ENCODE measurements around the gene PRR5.

The PRR5 gene

DNA sequence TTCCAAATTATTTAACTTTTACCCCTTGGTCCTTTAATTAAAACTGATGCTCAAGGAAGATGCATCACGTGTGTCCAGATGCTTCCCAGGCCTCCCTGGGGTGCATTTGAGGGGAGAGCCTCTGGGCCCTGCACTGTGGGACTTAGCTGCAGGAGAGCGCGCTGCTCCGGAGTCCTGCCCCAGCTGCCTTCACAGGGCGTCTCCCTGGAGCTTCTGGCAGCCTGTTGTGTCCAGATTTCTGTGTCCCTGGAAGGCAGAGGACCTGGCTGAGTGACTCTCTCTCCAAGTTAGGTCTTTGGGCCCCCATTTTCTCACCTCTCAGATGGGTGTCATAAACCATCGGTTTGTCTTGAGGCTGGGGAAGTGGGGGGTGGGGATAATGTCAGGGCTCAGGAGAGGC, 53.4 kb downstream of the PRR5 start:
- Mint-ChIP-seq H3K27me3 (peaks cover 16% of the 10 kb centered on the region), H3K36me3 (peaks cover 2% of the 10 kb centered on the region), H3K9me3 (ENCODE audit: low read depth) (no peaks in the 10 kb centered on the region), H3K4me3 (no peak overlapping the region), H3K27ac (no peak overlapping the region), H3K4me1 (ENCODE audit: low read depth) (peaks cover 6% of the 10 kb centered on the region)

DNA sequence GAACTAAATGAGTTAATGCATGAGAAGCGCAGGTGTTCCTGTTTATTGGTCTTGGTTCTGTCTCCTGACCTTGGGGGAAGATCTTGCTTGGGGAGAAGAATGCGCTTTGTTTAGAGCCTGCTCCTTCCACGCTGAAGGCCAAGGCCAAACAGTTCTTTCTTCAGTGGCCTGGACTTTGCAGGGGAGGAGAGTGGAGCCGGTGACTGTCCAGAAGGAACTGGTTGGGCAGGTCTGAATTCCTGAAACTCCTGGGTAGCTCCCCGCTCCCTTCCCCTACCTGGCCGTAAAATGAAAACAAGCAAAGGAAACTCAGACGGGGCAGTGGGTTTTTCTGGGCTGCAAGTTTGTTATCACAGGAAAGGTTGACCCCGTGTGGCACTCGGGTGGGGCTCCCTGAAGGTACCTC, 54.0 kb downstream of the PRR5 start:
- Mint-ChIP-seq H3K36me3 (peaks cover 2% of the 10 kb centered on the region), H3K4me1 (ENCODE audit: low read depth) (peaks cover 6% of the 10 kb centered on the region), H3K4me3 (no peak overlapping the region), H3K27ac (no peak overlapping the region), H3K9me3 (ENCODE audit: low read depth) (no peaks in the 10 kb centered on the region), H3K27me3 (peaks cover 15% of the 10 kb centered on the region)

DNA sequence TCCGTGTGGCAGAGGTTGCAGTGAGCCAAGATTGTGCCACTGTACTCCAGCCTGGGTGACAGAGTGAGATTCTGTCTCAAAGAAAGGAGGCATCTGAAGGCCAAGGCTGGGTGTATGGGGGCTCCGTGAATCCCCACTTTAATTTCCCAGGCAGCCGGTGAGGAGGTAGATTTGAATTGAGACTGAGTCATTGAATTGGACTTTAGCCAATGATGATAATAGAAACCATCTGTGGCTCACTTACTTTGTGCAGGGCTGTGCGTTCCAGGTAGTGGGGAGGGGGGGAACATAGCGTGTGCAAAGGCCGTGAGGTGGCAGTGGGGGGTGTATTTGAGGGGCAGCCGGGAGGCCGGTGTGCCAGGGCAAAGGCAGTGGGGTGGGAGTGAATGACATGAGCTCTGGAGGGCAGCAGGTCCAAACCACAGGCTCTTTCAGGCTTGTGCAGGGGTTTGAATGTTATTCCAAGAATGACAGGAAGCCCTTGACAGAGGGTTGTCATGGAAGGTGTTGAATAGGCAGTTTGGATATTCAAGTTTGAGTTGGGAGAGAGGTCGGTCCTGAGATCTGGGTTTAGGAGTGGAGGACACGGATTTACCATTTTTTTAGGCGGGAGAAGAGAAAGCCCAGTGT, 56.5 kb downstream of the PRR5 start:
- H3K27me3 Mint-ChIP-seq = peaks cover 15% of the 10 kb centered on the region

DNA sequence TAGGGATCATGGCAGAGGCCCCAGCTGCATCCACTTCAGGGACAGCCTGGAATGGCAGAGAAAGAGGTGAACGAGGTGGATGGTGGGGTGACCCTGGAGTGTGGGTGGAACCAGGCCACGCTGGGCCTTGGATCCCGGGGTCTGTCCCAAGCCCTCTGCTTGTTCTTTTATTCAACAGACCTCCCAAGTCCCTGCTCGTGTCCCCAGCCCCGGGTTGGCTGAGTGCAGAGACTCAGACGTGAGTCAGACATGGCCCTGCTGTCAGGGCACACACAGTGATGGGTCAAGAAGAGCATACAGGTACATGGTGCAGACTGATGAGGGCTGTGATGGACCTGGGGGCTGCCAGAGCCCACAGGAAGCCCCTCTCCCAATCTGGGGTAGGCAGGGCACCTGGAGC, 57.0 kb downstream of the PRR5 start:
- H3K4me3 Mint-ChIP-seq = no peak overlapping the region
- peaks cover 11% of the 10 kb centered on the region for H3K27me3 Mint-ChIP-seq
- no peak overlapping the region for H3K27ac Mint-ChIP-seq
- H3K9me3 Mint-ChIP-seq (ENCODE audit: low read depth) = peaks cover 3% of the 10 kb centered on the region
- H3K4me1 Mint-ChIP-seq (ENCODE audit: low read depth) = no peaks in the 10 kb centered on the region
- peaks cover 4% of the 10 kb centered on the region for H3K36me3 Mint-ChIP-seq

More for the DNA sequence above, 56.5 kb downstream of the PRR5 start:
- Mint-ChIP-seq H3K4me3 (no peak overlapping the region), H3K4me1 (ENCODE audit: low read depth) (no peaks in the 10 kb centered on the region), H3K36me3 (peaks cover 4% of the 10 kb centered on the region), H3K9me3 (ENCODE audit: low read depth) (peaks cover 3% of the 10 kb centered on the region), H3K27ac (no peak overlapping the region)

DNA sequence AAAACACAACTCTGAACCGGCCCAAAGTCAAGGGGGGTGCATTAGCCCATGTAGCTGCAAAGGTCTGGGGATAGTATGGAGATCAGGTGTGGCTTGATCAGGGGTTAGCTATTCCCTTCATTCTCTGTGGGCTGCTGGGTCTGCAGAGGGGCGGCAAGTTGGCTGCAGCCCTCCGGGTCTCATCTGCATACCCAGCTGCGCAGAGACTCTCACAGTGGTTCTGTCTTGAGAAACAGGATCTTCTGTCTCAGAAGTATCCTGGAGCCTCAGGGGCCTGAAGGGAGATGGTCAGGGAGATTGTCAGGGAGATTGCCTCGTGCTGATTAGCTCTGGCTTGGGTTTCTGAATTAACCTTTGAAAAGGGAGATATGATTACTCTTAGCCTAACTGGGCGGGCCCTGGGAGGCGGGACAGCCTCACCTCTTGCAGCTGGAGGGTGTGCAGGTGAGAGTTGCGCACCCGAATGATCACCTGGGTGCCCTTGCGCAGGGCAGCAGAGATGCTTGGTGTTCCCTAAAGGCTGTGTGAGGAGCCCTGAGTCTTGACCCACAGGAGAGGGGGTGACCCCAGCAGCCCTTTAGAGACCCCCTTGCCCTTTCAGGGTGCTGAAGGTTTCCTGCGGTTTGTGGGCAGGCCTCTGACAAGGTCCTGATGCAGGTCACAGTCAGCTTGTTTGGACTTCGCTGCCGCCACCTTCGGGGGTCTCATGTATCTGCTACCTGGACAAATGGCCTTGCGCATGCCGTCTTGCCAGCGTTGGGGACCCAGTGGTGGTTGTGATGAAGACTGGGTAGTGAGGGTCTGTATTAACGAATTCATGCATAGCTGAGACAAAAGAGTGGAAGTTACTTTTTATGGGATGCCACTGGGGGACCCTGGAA, 57.7 kb downstream of the PRR5 start:
- Mint-ChIP-seq H3K36me3 (peaks cover 4% of the 10 kb centered on the region), H3K9me3 (ENCODE audit: low read depth) (peaks cover 3% of the 10 kb centered on the region), H3K4me3 (no peak overlapping the region), H3K27ac (no peak overlapping the region), H3K4me1 (ENCODE audit: low read depth) (no peaks in the 10 kb centered on the region), H3K27me3 (peaks cover 6% of the 10 kb centered on the region)

DNA sequence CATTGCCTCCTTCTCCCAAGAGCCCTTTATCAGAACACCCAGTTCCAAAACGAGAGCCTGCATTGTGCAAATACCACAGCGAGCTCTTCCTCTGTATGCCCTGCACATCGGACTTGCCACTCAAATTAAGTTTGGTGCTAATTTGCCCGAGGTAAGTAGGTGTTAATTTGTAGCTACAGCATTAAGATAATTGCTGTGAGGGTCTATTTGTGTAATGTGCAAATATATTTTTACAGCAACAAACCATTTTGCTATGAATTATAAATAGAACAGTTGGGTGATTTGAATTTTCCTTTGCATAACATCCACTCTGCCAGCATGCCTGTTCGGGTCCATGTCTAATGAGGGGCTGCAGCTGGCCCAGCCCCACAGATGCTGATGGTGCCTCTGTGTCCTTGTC, 58.5 kb downstream of the PRR5 start:
- H3K4me1 Mint-ChIP-seq (ENCODE audit: low read depth) = no peaks in the 10 kb centered on the region
- no peak overlapping the region for H3K4me3 Mint-ChIP-seq
- peaks cover 4% of the 10 kb centered on the region for H3K36me3 Mint-ChIP-seq
- H3K27ac Mint-ChIP-seq = no peak overlapping the region
- H3K9me3 Mint-ChIP-seq (ENCODE audit: low read depth) = peaks cover 3% of the 10 kb centered on the region
- peaks cover 6% of the 10 kb centered on the region for H3K27me3 Mint-ChIP-seq

DNA sequence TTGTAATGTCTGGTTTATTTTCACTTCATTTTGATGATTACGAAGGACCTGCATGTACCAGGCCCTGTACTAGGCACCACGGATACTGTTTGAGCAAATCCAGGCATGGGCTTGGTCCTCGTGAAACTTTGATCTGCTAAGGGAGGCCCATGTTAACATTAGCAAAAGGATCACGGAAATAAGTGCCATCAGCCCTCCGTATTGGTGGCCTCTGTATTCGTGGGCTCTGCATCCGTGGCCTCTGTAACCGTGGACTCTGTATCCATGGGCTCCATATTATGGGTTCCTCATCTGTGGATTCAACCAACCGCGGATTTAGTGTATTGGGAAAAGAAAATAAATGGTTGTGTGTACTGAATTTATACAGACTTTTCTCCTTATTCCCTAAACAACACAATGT, 59.0 kb downstream of the PRR5 start:
- Mint-ChIP-seq H3K27ac (no peak overlapping the region), H3K4me3 (no peak overlapping the region), H3K27me3 (peaks cover 3% of the 10 kb centered on the region)

DNA sequence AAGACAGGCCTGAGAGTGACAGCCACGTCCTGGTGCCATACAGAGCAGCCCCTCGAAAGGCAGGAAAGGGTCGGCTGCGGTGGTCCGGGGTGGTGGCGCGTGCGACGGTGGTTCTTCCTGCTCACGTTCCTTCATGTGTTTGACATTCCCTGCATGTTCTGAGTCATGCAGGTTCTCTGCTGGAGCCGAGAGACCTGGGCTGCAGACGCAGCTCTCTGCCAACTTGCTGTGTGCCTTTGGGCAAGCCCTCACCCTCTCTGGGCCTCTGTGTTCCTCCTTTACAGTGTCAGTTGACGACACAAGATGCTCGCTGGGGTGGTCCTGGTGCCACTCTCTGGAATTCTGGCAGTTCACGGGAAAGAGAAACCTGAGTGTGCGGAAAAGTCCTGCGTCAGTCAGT, 62.4 kb downstream of the PRR5 start:
- H3K4me3 Mint-ChIP-seq = no peak overlapping the region
- H3K27me3 Mint-ChIP-seq = no peaks in the 10 kb centered on the region
- H3K27ac Mint-ChIP-seq = no peak overlapping the region
- no peaks in the 10 kb centered on the region for H3K4me1 Mint-ChIP-seq (ENCODE audit: low read depth)
- peaks cover 3% of the 10 kb centered on the region for H3K9me3 Mint-ChIP-seq (ENCODE audit: low read depth)
- H3K36me3 Mint-ChIP-seq = peaks cover 2% of the 10 kb centered on the region

More for the DNA sequence above, 59.0 kb downstream of the PRR5 start:
- Mint-ChIP-seq H3K36me3 (peaks cover 4% of the 10 kb centered on the region), H3K9me3 (ENCODE audit: low read depth) (peaks cover 3% of the 10 kb centered on the region), H3K4me1 (ENCODE audit: low read depth) (no peaks in the 10 kb centered on the region)

DNA sequence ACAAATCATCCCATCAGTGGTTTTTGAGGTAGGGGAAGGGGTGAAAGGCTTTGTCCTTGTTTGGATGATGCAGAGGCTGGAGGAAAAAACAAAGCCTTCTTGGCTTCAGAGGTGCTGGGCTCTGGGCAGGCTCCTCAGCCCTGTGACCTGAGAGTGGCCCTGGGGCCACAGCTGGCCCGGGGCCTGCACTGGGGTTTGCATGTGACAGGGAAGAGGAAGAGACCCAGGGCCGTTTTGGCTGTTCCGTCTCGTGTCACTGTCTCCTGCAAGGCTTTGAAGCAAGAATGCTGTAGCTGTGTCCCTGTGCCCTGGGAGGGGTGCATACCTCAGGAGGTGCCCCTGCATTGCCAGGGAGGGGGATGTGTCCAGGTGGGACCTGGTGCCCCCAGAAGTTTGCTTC, 63.0 kb downstream of the PRR5 start:
- peaks cover 3% of the 10 kb centered on the region for H3K9me3 Mint-ChIP-seq (ENCODE audit: low read depth)
- no peak overlapping the region for H3K27ac Mint-ChIP-seq
- H3K27me3 Mint-ChIP-seq = no peaks in the 10 kb centered on the region
- H3K4me3 Mint-ChIP-seq = no peak overlapping the region
- no peaks in the 10 kb centered on the region for H3K4me1 Mint-ChIP-seq (ENCODE audit: low read depth)
- H3K36me3 Mint-ChIP-seq = peaks cover 2% of the 10 kb centered on the region

DNA sequence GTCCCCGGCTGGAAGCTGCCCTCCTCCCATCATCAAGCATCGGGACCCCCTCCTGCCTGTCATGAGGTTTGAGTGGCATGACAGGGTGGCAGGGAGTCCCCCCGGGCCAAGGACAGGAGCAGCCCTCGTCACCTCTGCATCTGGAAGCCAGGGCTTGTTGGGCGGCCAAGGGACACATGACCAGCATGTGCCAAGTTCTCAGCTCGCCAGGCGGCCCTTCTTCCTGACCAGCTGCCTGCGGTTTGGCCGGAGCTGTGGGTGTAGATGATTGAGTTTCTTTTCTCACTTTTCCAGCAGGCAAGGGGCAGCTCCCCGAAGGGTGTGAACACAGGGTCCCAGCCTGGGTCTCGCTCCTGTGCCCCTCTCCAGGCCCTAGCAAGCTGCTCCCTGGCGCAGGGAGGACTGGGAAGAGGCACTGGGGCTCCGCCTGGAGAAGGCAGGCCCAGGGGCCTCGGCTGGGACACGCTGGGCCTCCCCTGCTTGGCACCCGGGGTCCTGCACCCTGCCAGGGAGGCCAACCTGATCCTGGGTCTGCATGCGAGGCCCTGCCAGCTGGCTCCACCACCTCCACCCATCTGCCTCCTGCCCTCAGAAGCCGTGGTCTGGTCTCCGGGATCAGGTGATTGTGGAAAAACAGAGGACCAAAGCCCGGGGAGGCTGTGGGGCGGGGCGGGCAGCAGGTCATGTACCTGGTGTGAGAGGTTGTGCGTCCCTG, 63.7 kb downstream of the PRR5 start:
- H3K9me3 Mint-ChIP-seq (ENCODE audit: low read depth) = peaks cover 3% of the 10 kb centered on the region
- no peak overlapping the region for H3K27ac Mint-ChIP-seq

DNA sequence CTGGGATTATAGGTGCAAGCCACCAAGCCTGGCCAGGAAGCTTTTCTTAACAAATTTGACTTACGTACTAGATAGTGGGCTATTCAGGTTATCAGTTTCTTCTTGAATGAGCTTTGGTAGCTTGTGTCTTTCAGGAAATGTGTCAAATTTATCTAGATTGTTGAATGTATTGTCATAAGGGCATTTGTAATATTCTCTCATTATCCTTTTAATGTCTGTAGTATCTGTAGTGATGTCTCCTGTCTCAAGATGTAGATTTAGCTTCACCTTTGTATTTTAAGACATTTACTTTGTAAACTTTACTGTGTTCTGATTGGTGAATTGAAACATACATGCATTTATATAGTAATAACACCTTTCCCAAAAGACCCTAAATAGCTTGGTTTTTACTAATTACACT, 71.1 kb downstream of the PRR5 start:
- Mint-ChIP-seq H3K4me1 (ENCODE audit: low read depth) (no peaks in the 10 kb centered on the region), H3K27me3 (peaks cover 2% of the 10 kb centered on the region), H3K9me3 (ENCODE audit: low read depth) (peaks cover 11% of the 10 kb centered on the region), H3K4me3 (no peak overlapping the region), H3K27ac (no peak overlapping the region), H3K36me3 (peaks cover 5% of the 10 kb centered on the region)

More for the DNA sequence above, 63.7 kb downstream of the PRR5 start:
- Mint-ChIP-seq H3K36me3 (peaks cover 2% of the 10 kb centered on the region), H3K27me3 (no peaks in the 10 kb centered on the region), H3K4me1 (ENCODE audit: low read depth) (no peaks in the 10 kb centered on the region), H3K4me3 (no peak overlapping the region)

DNA sequence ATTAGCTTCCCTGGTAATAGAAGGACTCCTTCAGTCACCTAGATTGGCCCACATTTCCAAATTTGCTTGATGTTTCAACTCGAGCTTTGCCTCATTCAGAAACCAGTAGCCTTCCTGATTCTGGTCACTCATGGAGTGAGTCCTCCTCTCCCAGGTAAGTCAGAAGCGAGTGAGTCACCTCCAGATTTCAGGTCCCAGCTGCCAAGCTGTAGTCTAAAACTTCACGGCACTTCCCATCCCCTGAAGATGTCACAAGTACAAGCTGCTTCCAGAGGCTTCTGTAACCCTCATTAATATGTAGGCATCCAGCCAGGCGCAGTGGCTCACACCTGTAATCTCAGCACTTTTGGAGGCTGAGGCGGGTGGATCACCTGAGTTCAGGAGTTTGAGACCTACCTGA, 73.9 kb downstream of the PRR5 start:
- Mint-ChIP-seq H3K36me3 (peaks cover 7% of the 10 kb centered on the region), H3K4me3 (no peak overlapping the region), H3K4me1 (ENCODE audit: low read depth) (no peaks in the 10 kb centered on the region), H3K27ac (no peak overlapping the region), H3K9me3 (ENCODE audit: low read depth) (peaks cover 11% of the 10 kb centered on the region), H3K27me3 (peaks cover 5% of the 10 kb centered on the region)

DNA sequence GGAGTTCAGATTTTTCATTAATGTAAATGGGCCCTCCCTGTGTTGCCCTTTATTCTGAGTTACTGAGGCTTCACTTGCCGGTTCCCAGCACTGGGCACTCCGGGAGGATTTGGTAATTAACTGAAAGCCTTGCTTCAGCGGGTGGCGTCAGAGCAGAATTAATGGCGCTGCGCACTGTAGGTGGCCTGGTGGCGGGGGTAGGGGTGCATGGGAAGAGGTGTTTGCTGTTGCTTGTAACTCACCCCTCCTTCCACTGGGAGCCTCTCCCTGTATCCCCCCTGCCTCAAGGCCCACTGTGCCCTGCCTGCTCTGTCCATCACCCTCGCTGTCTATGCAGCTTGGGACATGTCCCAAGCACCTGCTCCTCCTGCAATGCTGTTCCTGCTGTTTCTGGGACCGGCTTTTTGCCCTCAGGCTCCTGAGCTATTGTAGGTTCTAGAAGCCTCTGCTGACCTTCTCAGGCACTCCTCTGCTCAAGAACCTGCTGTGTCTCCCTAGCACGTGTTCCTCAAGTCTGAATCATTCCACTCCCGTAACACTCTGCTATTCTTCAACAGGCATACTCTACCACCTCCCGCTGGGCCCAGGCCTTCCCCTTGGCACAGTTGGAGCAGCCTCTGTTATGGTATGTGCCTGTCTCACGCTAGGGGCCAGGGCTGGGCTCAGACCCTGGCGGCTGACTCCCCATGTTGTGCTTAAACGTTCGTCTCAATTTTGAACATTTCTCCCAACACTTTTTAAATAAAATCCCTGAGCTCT, 74.8 kb downstream of the PRR5 start:
- Mint-ChIP-seq H3K27ac (no peak overlapping the region), H3K4me1 (ENCODE audit: low read depth) (no peaks in the 10 kb centered on the region), H3K36me3 (peaks cover 7% of the 10 kb centered on the region), H3K27me3 (peaks cover 5% of the 10 kb centered on the region), H3K9me3 (ENCODE audit: low read depth) (peaks cover 11% of the 10 kb centered on the region), H3K4me3 (no peak overlapping the region)

DNA sequence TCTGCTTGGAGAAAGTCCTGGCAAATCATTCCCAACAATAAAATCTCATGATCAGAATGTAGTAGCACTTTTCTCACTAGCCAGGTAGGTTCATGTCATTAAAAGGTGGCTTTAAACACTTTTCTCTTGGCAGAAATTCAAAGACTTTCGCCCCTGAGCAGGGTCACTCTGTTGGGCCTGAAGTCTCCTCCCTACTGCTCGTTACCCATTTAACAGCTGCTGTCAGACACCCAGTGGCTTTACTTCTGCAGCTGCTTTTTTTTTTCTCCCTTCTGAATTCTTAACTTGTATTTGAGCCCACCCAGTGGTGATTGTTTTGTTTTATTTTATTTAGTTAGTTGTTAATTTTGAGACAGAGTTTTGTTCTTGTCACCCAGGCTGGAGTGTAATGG, 75.4 kb downstream of the PRR5 start:
- H3K9me3 Mint-ChIP-seq (ENCODE audit: low read depth) = peaks cover 11% of the 10 kb centered on the region
- peaks cover 7% of the 10 kb centered on the region for H3K36me3 Mint-ChIP-seq
- no peak overlapping the region for H3K27ac Mint-ChIP-seq
- H3K4me3 Mint-ChIP-seq = no peak overlapping the region
- H3K27me3 Mint-ChIP-seq = peaks cover 5% of the 10 kb centered on the region
- no peaks in the 10 kb centered on the region for H3K4me1 Mint-ChIP-seq (ENCODE audit: low read depth)
